Esophagus muscularis mucosa (tissue), 4 donors: ENCODE results near the gene RHEB. TPM values are rescaled to one million over a fixed set of nuclear protein-coding genes. Genes with fewer than 3 reads are reported as not detected.

ENCODE experiments used
- DNase-seq: peaks from one replicate; pipeline ENCODE4 v3.0.0-alpha.2; 2017; ENCODE audit errors: extremely low spot score
- H3K27ac ChIP-seq, 4 donors: fragments of 200-600 bp; sonication (generic); replicated peaks in 1 of 4; 1 replicate in 3 of 4; 2 replicates in 1 of 4; pipeline ENCODE4 v1.5.1; 2016 to 2019; ENCODE audit warnings: mild to moderate bottlenecking in 1 of 4
- H3K27me3 ChIP-seq, 4 donors: fragments of 200-600 bp; sonication (generic); one replicate each; pipeline versions ENCODE4 v1.5.1 to v1.6.0; 2016 to 2019
- H3K36me3 ChIP-seq, 4 donors: fragments of 200-600 bp; sonication (generic); one replicate each; pipeline ENCODE4 v1.5.1; 2016 to 2019
- H3K4me1 ChIP-seq, 4 donors: fragments of 200-600 bp; sonication (generic); one replicate each; pipeline ENCODE4 v1.5.1; 2016 to 2019
- H3K4me3 ChIP-seq, 4 donors: fragments of 200-600 bp; sonication (generic); 1 replicate in 2 of 4; 2 replicates in 2 of 4; pipeline ENCODE4 v1.5.1; 2016 to 2019; ENCODE audit warnings: mild to moderate bottlenecking in 4 of 4, moderate library complexity in 1 of 4
- H3K9me3 ChIP-seq, 4 donors: fragments of 200-600 bp; sonication (generic); 1 replicate in 3 of 4; 2 replicates in 1 of 4; pipeline ENCODE4 v1.5.1; 2016 to 2019
- EP300 ChIP-seq: sonication (generic); formaldehyde crosslinking; IDR thresholded peaks from one replicate; pipeline ENCODE4 v1.6.1; 2017; ENCODE audit warnings: antibody characterized with exemption
- POLR2A ChIP-seq: fragments of 450-650 bp; IDR thresholded peaks from one replicate; pipeline ENCODE4 v1.6.1; 2017; ENCODE audit warnings: antibody characterized with exemption, moderate library complexity, mild to moderate bottlenecking, low read depth
- POLR2AphosphoS5 ChIP-seq, 2 donors: sonication (generic); formaldehyde crosslinking; IDR thresholded peaks; one replicate each; pipeline ENCODE4 v1.6.1; 2017; ENCODE audit warnings: antibody characterized with exemption in 2 of 2
- WGBS: methylation state at CpG from one replicate; pipeline ENCODE4 v1.1.5; 2018; 5-methylcytosine and 5-hydroxymethylcytosine counted together
- intact Hi-C: fragments of 100-400 bp; cut with DNase I; formaldehyde crosslinking; loops from one replicate; pipeline ENCODE4 v1.15.1; 2023
- total RNA-seq, 4 donors: library from RNA; depleted of rRNA; stranded (reverse); fragments of >200 nt; gene quantifications; one replicate each; pipeline versions ENCODE4 v1.1.0 to v1.2.1, GENCODE V29; 2016
- TF ChIP-seq, protein P1 (sequence below), 3 experiments: fragments of 200-600 bp in 2 of 3; fragments of 450-650 bp in 1 of 3; sonication (generic) in 2 of 3; IDR thresholded peaks; one replicate each; pipeline ENCODE4 v1.5.1; 2017 to 2019; ENCODE audit warnings: antibody characterized with exemption in 3 of 3, mild to moderate bottlenecking in 2 of 3, moderate library complexity in 1 of 3

Gene RHEB
- total RNA-seq, 4 donors from 2014 or later = 98.5 to 187 (median 163) TPM

- DNase-seq = no peak
- WGBS = 91% methylated on average over 5 of the region's 5 CpGs
- H3K27me3 ChIP-seq = no peaks in the 10 kb centered on the region
- no peak for TF ChIP-seq EP300
- TF ChIP-seq POLR2AphosphoS5 (IDR thresholded peaks at IDR 0.05) = no peak
- peaks cover 3 to 31% (median 20%) of the 10 kb centered on the region in 4 donors for H3K4me1 ChIP-seq
- intact Hi-C loops = no loop called here
- H3K27ac ChIP-seq = no peak overlapping the region
- peaks cover 0 to 22% (median 10%) of the 10 kb centered on the region in 4 donors for H3K9me3 ChIP-seq
- H3K4me3 ChIP-seq = no peak overlapping the region
- no peaks in the 10 kb centered on the region for H3K36me3 ChIP-seq
Measured at GRCh38 chr7:151423936-151424335, 95.8 kb downstream of the RHEB start.

GRCh38 chr7:151423226-151423625, 96.5 kb downstream of the RHEB start:
- peaks cover 0 to 22% (median 10%) of the 10 kb centered on the region in 4 donors for H3K9me3 ChIP-seq
- H3K27me3 ChIP-seq = no peaks in the 10 kb centered on the region
- no peaks in the 10 kb centered on the region for H3K36me3 ChIP-seq
- H3K27ac ChIP-seq = no peak overlapping the region
- H3K4me3 ChIP-seq = no peak overlapping the region
- no peak for DNase-seq
- WGBS = 60% methylated on average over 7 of the region's 7 CpGs
- intact Hi-C loops = no loop called here
- peaks cover 3 to 28% (median 20%) of the 10 kb centered on the region in 4 donors for H3K4me1 ChIP-seq
- TF ChIP-seq, protein P1, sequence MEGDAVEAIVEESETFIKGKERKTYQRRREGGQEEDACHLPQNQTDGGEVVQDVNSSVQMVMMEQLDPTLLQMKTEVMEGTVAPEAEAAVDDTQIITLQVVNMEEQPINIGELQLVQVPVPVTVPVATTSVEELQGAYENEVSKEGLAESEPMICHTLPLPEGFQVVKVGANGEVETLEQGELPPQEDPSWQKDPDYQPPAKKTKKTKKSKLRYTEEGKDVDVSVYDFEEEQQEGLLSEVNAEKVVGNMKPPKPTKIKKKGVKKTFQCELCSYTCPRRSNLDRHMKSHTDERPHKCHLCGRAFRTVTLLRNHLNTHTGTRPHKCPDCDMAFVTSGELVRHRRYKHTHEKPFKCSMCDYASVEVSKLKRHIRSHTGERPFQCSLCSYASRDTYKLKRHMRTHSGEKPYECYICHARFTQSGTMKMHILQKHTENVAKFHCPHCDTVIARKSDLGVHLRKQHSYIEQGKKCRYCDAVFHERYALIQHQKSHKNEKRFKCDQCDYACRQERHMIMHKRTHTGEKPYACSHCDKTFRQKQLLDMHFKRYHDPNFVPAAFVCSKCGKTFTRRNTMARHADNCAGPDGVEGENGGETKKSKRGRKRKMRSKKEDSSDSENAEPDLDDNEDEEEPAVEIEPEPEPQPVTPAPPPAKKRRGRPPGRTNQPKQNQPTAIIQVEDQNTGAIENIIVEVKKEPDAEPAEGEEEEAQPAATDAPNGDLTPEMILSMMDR (IDR thresholded peaks at IDR 0.05) = no peak
- TF ChIP-seq EP300 (no peak), POLR2A (no peak), POLR2AphosphoS5 (IDR thresholded peaks at IDR 0.05) (no peak)

- Histone ChIP-seq H3K36me3 (no peaks in the 10 kb centered on the region), H3K27me3 (no peaks in the 10 kb centered on the region), H3K4me3 (no peak overlapping the region), H3K9me3 (peaks cover 0 to 22% (median 10%) of the 10 kb centered on the region in 4 donors), H3K27ac (no peak overlapping the region), H3K4me1 (peaks cover 3 to 19% (median 16%) of the 10 kb centered on the region in 4 donors)
- DNase-seq = no peak
- WGBS = 93% methylated on average over 5 of the region's 5 CpGs
- no peak for TF ChIP-seq POLR2AphosphoS5 (IDR thresholded peaks at IDR 0.05)
- TF ChIP-seq, protein P1 (IDR thresholded peaks at IDR 0.05) = no peak
- TF ChIP-seq POLR2A = no peak
- no peak for TF ChIP-seq EP300
- intact Hi-C loops = no loop called here
Measured at GRCh38 chr7:151422212-151422611, 97.5 kb downstream of the RHEB start.

GRCh38 chr7:151420144-151420543, 99.6 kb downstream of the RHEB start:
- H3K27ac ChIP-seq = no peak overlapping the region
- 91% methylated on average over 5 of the region's 5 CpGs for WGBS
- no peaks in the 10 kb centered on the region for H3K27me3 ChIP-seq
- intact Hi-C loops = no loop called here
- H3K4me3 ChIP-seq = no peak overlapping the region
- no peak for DNase-seq
- H3K9me3 ChIP-seq = peaks cover 0 to 22% (median 10%) of the 10 kb centered on the region in 4 donors
- H3K36me3 ChIP-seq = no peaks in the 10 kb centered on the region
- H3K4me1 ChIP-seq = no peaks in the 10 kb centered on the region
- TF ChIP-seq, protein P1 (IDR thresholded peaks at IDR 0.05) = no peak
- no peak for TF ChIP-seq EP300
- TF ChIP-seq POLR2AphosphoS5 (IDR thresholded peaks at IDR 0.05) = no peak
- no peak for TF ChIP-seq POLR2A

DNA sequence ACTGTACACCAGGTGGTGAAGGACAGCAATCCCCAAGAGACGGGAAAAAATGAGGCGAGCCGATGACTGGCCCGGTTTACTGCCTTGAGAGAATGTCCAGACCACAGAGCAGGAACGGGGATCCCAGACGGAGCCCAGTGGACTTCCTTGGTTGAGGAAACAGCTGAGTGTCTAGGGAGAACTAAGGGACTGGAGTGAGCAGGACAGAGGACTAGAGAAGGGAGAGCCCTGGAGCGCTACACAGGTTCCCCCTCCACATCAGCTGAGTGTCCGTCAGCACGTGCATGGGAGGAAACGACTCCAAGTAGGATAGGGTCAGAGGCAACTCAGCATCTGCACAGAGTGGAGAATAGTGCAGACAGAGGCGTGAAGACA, 102.8 kb downstream of the RHEB start:
- Histone ChIP-seq H3K27me3 (peaks cover 0 to 8% (median 0%) of the 10 kb centered on the region in 4 donors), H3K4me3 (no peak overlapping the region), H3K36me3 (no peaks in the 10 kb centered on the region), H3K4me1 (no peaks in the 10 kb centered on the region), H3K9me3 (peaks cover 0 to 15% (median 10%) of the 10 kb centered on the region in 4 donors), H3K27ac (no peak overlapping the region)
- no peak for DNase-seq
- intact Hi-C loops = no loop called here
- 59% methylated on average over 11 of the region's 11 CpGs for WGBS
- TF ChIP-seq POLR2AphosphoS5 (IDR thresholded peaks at IDR 0.05) = no peak
- no peak for TF ChIP-seq POLR2A
- TF ChIP-seq, protein P1 (IDR thresholded peaks at IDR 0.05) = no peak
- TF ChIP-seq EP300 = no peak
